ENCODE data around the gene TMUB1. TPM values are rescaled to one million over a fixed set of nuclear protein-coding genes. Genes with fewer than 3 reads are reported as not detected.
A peak's percentile ranks its signal among the peaks of the same experiment; 100 is the strongest.

The TMUB1 gene
- total RNA-seq, 4 donors from 2014 or later: 33.7 to 78.7 (median 44.2) TPM

DNA sequence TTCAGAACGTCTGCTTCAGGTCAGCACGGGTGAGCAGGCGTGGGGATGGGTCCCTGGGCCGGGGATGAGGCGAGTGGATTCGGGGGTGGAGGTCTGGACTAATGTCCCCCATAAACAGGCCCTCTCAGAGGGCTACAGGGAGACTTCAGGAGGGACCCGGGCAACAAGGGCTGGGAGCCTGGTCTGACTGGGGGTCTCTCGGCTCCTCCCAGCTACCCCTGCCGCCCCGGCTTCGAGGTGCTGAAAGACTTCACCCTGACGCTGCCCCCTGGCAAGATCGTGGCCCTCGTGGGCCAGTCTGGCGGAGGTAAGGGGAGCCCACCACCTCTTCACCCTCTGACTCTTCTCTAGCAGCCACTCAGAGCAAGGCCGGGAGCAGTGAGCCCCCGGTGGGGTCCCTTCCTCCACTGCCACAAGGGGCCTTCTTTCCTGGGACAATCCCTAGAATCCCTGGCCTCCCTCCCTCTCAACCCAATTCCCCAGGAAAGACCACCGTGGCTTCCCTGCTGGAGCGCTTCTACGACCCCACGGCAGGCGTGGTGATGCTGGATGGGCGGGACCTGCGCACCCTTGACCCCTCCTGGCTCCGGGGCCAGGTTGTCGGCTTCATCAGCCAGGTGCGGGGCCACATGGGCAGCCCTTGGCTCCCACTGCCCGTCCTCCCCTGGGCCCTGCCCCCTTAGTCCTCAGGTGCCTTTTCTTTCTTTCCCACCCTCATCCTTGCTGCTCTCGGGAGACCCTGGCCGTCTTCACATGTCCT lies 42.5 kb downstream of the TMUB1 start:
- TF ChIP-seq POLR2A (IDR thresholded peaks at IDR 0.05): no peak
- TF ChIP-seq, protein P1, sequence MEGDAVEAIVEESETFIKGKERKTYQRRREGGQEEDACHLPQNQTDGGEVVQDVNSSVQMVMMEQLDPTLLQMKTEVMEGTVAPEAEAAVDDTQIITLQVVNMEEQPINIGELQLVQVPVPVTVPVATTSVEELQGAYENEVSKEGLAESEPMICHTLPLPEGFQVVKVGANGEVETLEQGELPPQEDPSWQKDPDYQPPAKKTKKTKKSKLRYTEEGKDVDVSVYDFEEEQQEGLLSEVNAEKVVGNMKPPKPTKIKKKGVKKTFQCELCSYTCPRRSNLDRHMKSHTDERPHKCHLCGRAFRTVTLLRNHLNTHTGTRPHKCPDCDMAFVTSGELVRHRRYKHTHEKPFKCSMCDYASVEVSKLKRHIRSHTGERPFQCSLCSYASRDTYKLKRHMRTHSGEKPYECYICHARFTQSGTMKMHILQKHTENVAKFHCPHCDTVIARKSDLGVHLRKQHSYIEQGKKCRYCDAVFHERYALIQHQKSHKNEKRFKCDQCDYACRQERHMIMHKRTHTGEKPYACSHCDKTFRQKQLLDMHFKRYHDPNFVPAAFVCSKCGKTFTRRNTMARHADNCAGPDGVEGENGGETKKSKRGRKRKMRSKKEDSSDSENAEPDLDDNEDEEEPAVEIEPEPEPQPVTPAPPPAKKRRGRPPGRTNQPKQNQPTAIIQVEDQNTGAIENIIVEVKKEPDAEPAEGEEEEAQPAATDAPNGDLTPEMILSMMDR (IDR thresholded peaks at IDR 0.05): no peak
- Histone ChIP-seq H3K9me3 (no peaks in the 10 kb centered on the region), H3K27ac (no peak overlapping the region), H3K4me3 (replicated peaks in 1 of 3) (no peak overlapping the region), H3K4me1 (peaks cover 0 to 16% of the 10 kb centered on the region in 2 donors), H3K36me3 (peaks cover 12 to 15% of the 10 kb centered on the region in 2 donors), H3K27me3 (no peaks in the 10 kb centered on the region)
- no peak for DNase-seq
- intact Hi-C loops (cut with DNase I): no loop called here
- WGBS, 2 donors: 93 to 94% methylated on average over 20 to 26 of the region's 30 CpGs

DNA sequence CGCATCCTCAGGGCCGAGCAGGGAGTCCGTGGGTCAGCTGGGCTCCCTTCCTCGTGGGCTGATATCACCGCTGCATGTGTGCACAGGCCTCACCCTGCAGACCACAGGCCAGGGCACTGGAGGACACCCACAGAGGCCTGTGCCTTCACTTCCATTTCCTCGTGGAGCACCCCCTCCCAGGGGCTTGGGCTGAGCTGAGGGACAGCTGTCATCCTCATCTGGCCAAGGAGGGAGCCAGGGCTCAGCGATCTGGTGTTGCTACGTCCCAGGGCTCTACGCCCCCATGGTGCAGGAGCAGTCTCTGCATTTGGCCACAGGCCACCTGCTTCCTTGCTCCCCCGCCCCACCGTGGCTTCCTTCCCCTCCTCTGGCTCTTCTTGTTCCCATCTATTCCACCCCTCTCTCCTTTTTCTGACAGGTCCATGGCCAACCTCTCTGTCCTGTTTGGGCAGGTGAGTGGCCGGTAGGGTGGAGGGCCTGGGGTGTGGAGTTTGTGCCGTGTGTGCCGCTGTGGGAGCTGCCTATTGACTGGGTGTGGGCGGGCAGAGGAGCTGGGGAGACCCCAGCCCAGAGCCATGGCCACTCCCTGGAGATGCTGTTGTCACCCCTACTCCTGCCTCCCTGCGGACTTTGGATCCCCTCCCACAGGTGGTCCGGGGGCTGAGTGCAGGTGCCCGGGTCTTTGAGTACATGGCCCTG lies 43.3 kb downstream of the TMUB1 start:
- Histone ChIP-seq H3K4me3 (replicated peaks in 1 of 3) (no peak overlapping the region), H3K9me3 (no peaks in the 10 kb centered on the region), H3K27me3 (no peaks in the 10 kb centered on the region), H3K4me1 (peaks cover 0 to 16% of the 10 kb centered on the region in 2 donors), H3K36me3 (peaks cover 20 to 21% of the 10 kb centered on the region in 2 donors), H3K27ac (no peak overlapping the region)
- no peak for TF ChIP-seq POLR2A (IDR thresholded peaks at IDR 0.05)
- no peak for DNase-seq
- intact Hi-C loops (cut with DNase I): no loop called here
- 66 to 84% methylated on average over 15 of the region's 18 CpGs for WGBS, 2 donors

DNA sequence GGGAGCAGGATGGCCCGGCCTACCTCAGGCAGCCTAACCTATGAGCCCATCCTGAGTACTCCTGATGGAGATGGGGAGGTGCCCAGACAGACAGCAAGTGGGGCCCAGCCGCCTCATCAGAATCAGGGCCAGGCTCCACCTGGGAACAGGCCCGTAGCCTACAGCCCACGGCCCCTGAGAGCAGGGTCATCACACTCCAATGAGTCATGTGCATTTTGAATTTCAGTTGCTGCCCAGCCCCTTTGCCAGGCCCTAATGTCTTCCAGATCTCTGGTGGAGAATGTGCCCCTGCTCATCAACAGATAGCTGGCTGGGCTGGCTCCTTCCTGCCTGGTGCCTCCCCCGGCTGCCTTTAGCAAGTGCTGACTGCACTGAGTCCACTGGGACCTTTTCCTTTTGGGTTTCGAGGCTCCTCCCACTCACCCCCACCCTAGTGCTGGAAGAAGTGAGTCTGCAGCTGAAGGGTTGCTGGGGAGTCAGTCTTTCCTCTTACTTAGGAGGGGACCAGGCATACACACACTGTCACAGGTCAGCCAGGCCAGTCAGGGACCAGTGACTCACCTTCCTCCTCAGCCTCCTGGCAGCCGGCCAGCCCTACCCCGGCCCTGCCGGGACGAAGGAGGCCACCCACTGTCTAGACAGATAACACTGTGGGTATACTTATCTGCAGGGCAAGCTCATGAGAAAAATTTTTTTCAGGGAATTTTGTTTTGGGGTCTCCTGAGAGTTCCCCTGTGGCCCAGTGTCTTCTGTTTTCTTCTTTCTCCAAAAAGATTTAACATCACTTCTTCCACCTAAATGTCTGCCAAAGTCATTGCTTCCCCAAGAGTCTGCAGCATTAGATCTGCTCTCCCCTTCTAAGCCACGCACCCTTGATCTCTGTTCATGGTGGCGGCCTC lies 44.1 kb downstream of the TMUB1 start:
- intact Hi-C loops (cut with DNase I): no loop called here
- peak; percentile 39 to 43 for DNase-seq
- no peak for TF ChIP-seq POLR2A (IDR thresholded peaks at IDR 0.05)
- TF ChIP-seq, protein P1 (IDR thresholded peaks at IDR 0.05): no peak
- H3K9me3 ChIP-seq: no peaks in the 10 kb centered on the region
- peaks cover 26 to 28% of the 10 kb centered on the region in 2 donors for H3K36me3 ChIP-seq
- no peaks in the 10 kb centered on the region for H3K27me3 ChIP-seq
- 42 to 64% methylated on average over 11 to 12 of the region's 12 CpGs for WGBS, 2 donors
- H3K27ac ChIP-seq: peak overlapping the region in 2 of 3 donors; percentile 41 to 53
- H3K4me1 ChIP-seq: peaks cover 0 to 16% of the 10 kb centered on the region in 2 donors
- H3K4me3 ChIP-seq (replicated peaks in 1 of 3): no peak overlapping the region

DNA sequence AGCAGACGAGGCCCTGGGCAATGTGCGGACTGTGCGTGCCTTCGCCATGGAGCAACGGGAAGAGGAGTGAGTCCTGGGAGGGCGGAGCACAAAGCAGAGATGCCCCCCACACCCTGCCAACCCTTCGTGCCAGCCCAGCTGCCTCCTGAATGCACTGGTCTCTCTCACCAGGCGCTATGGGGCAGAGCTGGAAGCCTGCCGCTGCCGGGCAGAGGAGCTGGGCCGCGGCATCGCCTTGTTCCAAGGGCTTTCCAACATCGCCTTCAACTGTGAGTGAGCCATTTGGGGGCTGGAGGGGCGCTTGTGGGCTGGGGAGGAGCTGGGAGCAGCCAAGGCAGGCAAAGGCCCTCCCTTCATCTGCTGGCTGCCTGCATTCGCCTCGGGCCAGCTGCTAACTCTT lies 47.4 kb downstream of the TMUB1 start:
- H3K27ac ChIP-seq: no peak overlapping the region
- H3K9me3 ChIP-seq: no peaks in the 10 kb centered on the region
- intact Hi-C loops (cut with DNase I): no loop called here
- no peaks in the 10 kb centered on the region for H3K27me3 ChIP-seq
- no peak for DNase-seq
- TF ChIP-seq, protein P1 (IDR thresholded peaks at IDR 0.05): no peak
- no peak for TF ChIP-seq POLR2A (IDR thresholded peaks at IDR 0.05)
- peaks cover 28% of the 10 kb centered on the region in 2 donors for H3K36me3 ChIP-seq
- peaks cover 0 to 16% of the 10 kb centered on the region in 2 donors for H3K4me1 ChIP-seq
- WGBS, 2 donors: 94 to 95% methylated on average over 11 to 17 of the region's 17 CpGs
- no peak overlapping the region for H3K4me3 ChIP-seq (replicated peaks in 1 of 3)

DNA sequence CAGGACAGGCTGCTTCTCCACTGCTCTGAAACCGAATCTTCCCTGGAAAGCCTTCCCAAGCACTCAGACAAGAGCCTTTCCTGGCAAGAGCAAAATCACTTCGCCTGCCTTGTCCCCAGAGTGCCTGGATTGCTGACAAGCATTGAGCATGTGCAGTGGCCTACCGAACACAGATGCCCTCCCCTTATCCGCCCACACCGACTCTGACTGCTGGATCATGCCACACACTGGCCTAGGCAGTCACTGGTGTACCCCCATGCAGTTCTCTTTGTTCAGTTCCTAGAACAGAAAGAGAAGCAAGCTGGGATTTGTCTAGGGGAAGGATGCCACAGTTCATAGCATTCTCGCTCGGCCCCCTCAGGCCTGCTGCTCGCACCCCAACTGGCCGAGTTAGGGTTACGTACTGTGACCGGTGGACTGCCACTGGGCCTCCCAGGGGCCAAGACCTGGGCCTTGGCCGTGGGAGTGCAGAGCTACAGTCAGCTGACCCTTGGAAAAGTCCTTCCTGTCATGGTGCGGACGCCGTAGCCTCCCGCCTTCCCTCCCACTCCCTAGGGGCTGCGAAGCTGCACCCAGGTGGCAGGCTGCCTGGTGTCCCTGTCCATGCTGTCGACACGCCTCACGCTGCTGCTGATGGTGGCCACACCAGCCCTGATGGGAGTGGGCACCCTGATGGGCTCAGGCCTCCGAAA lies 48.1 kb downstream of the TMUB1 start:
- intact Hi-C loops (cut with DNase I): no loop called here
- Histone ChIP-seq H3K36me3 (peaks cover 28% of the 10 kb centered on the region in 2 donors), H3K27ac (no peak overlapping the region)

More for the DNA sequence above, 48.1 kb downstream of the TMUB1 start:
- TF ChIP-seq POLR2A (IDR thresholded peaks at IDR 0.05): no peak
- TF ChIP-seq, protein P1 (IDR thresholded peaks at IDR 0.05): no peak
- no peak overlapping the region for H3K4me3 ChIP-seq (replicated peaks in 1 of 3)
- no peaks in the 10 kb centered on the region for H3K27me3 ChIP-seq
- H3K4me1 ChIP-seq: peaks cover 0 to 16% of the 10 kb centered on the region in 2 donors
- 93% methylated on average over 14 to 21 of the region's 21 CpGs for WGBS, 2 donors
- H3K9me3 ChIP-seq: no peaks in the 10 kb centered on the region
- no peak for DNase-seq

Data from thyroid gland (tissue), 4 donors.